Activated T-cell treated with anti-CD3 and anti-CD28 coated beads, Interleukin-2, amount 50 U/mL, for 72 hours (primary cell): ENCODE measurements around the gene DROSHA. TPM values are rescaled to one million over a fixed set of nuclear protein-coding genes. Genes with fewer than 3 reads are reported as not detected.
A peak's percentile ranks its signal among the peaks of the same experiment; 100 is the strongest.
"Not testable (repeated sequence)": the region's sequence is repeated elsewhere in the genome, so short reads cannot be mapped to it uniquely, and the experiment has no call there.

Experiments
- ATAC-seq, 2 donors: fragments of 150-1000 bp; cut with Tn5 transposase; replicated peaks in 1 of 2; 2 replicates each; pipeline ENCODE4 v1.10.0; 2021; ENCODE audit warnings: moderate library complexity in 2 of 2, mild to moderate bottlenecking in 1 of 2
- DNase-seq, 2 donors: peaks; one replicate each; pipeline ENCODE4 v3.0.0; 2021 to 2022; ENCODE audit warnings: mixed read lengths in 1 of 2
- H3K27ac Mint-ChIP-seq: one replicate; pipeline ENCODE4 v1.8.0; 2022; ENCODE audit warnings: mild to moderate bottlenecking, moderate library complexity, mixed read lengths
- H3K27me3 Mint-ChIP-seq: one replicate; pipeline ENCODE4 v1.8.0; 2022; ENCODE audit warnings: low read depth, mixed read lengths
- H3K36me3 Mint-ChIP-seq, 2 donors: one replicate each; pipeline ENCODE4 v1.8.0; 2022; ENCODE audit warnings: mixed read lengths in 2 of 2, mild to moderate bottlenecking in 1 of 2; ENCODE audit not compliant: insufficient read depth in 2 of 2
- H3K4me1 Mint-ChIP-seq: one replicate; pipeline ENCODE4 v1.8.0; 2022; ENCODE audit warnings: low read depth, mixed read lengths
- H3K4me3 Mint-ChIP-seq, 2 donors: one replicate each; pipeline ENCODE4 v1.8.0; 2022; ENCODE audit warnings: mild to moderate bottlenecking in 2 of 2, mixed read lengths in 2 of 2, moderate library complexity in 2 of 2
- H3K9me3 Mint-ChIP-seq, 2 donors: one replicate each; pipeline ENCODE4 v1.8.0; 2022; ENCODE audit warnings: mixed read lengths in 2 of 2
- total RNA-seq, 2 donors: library from RNA; stranded (reverse); gene quantifications; one replicate each; pipeline ENCODE4 v1.2.3, GENCODE V29; 2022

Gene DROSHA, protein sequence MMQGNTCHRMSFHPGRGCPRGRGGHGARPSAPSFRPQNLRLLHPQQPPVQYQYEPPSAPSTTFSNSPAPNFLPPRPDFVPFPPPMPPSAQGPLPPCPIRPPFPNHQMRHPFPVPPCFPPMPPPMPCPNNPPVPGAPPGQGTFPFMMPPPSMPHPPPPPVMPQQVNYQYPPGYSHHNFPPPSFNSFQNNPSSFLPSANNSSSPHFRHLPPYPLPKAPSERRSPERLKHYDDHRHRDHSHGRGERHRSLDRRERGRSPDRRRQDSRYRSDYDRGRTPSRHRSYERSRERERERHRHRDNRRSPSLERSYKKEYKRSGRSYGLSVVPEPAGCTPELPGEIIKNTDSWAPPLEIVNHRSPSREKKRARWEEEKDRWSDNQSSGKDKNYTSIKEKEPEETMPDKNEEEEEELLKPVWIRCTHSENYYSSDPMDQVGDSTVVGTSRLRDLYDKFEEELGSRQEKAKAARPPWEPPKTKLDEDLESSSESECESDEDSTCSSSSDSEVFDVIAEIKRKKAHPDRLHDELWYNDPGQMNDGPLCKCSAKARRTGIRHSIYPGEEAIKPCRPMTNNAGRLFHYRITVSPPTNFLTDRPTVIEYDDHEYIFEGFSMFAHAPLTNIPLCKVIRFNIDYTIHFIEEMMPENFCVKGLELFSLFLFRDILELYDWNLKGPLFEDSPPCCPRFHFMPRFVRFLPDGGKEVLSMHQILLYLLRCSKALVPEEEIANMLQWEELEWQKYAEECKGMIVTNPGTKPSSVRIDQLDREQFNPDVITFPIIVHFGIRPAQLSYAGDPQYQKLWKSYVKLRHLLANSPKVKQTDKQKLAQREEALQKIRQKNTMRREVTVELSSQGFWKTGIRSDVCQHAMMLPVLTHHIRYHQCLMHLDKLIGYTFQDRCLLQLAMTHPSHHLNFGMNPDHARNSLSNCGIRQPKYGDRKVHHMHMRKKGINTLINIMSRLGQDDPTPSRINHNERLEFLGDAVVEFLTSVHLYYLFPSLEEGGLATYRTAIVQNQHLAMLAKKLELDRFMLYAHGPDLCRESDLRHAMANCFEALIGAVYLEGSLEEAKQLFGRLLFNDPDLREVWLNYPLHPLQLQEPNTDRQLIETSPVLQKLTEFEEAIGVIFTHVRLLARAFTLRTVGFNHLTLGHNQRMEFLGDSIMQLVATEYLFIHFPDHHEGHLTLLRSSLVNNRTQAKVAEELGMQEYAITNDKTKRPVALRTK (N-terminal part only)
- 10 to 100 TPM; 74.5 to 88.3 TPM for total RNA-seq

DNA sequence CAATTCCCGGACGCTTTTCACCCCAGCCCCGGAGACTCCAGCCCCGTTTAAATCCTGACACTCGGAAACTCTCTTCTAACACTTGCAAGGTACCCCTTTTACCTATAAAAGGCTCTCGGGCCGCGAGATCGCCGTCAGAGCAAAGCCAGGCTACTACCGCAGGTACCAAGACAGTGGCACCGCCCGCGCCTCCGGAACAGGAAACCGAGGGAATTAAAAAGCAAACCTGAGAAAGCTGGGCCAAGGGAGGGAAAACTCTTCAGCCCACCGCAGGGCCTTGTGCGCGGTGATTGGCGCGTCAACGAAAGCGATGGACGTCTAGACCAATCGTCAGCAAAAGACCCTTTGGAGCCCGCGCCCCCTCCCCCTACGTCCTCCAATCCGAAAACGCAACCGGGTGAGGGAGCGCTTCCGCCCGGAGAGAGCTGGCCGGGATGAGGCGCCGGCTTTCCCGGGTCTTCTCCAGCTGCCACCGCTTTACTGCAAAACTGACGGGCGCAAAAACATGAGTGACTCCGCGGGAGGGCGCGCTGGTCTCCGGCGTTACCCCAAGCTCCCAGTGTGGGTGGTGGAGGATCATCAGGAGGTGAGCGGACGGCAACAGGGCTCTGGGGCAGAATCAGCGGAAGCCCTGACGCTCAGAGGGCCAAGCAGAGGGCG lies at the start of gene DROSHA, which contains the start of gene C5orf22:
Gene DROSHA (minus strand): TSS at position 206 of the 660 bp plus-strand sequence. CDS start 3,034 bp downstream, outside the sequence.
Gene C5orf22 (plus strand): TSS at position 414 of the 660 bp plus-strand sequence. CDS start 92 bp downstream, at position 506.
- Mint-ChIP-seq H3K4me3 (peak within 1 kb of the TSS; percentile 94), H3K36me3 (peaks cover 9 to 14% of the 10 kb centered on the region in 2 donors), H3K27ac (peak within 1 kb of the TSS; percentile 99), H3K27me3 (no peaks in the 10 kb centered on the region), H3K4me1 (peaks cover 61% of the 10 kb centered on the region), H3K9me3 (no peaks in the 10 kb centered on the region)
- ATAC-seq: peak; percentile 97 to 98
- DNase-seq: peak; percentile 92 to 96

DNA sequence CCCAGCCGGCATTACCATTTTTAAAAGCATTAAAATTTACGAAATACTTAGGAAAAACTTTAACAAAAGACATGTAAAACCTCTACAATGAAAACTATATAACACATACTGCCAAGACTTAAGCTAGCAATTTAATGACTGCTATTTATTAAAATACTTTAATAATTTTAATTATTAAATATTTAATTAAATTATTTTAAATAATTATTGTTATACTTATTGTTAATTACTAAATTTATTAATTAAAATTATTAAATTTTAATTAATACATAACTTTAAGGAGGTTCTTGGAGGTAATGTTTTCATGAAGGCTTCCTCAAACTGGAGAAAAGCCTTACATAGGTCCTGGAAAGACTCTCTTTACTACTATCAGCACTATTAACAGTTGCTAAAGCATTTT lies 47.7 kb upstream of the DROSHA start:
- Mint-ChIP-seq H3K27ac (no peak overlapping the region), H3K4me1 (no peaks in the 10 kb centered on the region)
- ATAC-seq: no peak

DNA sequence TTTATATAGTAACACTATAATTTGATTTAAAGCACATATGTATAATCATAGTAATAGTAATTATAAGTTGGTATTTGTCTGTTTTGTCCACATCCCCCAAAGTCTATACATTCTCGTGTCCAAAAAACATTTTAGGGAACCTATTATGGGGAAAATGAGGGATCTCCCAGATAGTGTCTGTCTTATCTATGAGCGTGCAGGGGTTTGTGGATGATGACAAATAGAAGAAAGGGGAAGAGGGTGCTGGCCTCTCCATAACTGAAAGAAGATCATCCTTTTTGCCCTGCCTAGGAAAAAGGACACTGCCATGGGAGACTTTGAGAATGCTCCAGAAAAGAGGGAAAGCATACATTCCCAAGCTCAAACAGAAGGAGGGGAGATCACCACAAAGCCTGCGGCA lies 45.5 kb upstream of the DROSHA start:
- no peak for DNase-seq
- Mint-ChIP-seq H3K27ac (no peak overlapping the region), H3K4me1 (no peaks in the 10 kb centered on the region), H3K4me3 (no peak overlapping the region), H3K36me3 (no peaks in the 10 kb centered on the region), H3K27me3 (peaks cover 4% of the 10 kb centered on the region), H3K9me3 (no peaks in the 10 kb centered on the region)
- ATAC-seq: no peak

More for the DNA sequence above, 47.7 kb upstream of the DROSHA start:
- Mint-ChIP-seq H3K4me3 (no peak overlapping the region), H3K36me3 (no peaks in the 10 kb centered on the region), H3K9me3 (no peaks in the 10 kb centered on the region), H3K27me3 (peaks cover 13% of the 10 kb centered on the region)
- DNase-seq: no peak

DNA sequence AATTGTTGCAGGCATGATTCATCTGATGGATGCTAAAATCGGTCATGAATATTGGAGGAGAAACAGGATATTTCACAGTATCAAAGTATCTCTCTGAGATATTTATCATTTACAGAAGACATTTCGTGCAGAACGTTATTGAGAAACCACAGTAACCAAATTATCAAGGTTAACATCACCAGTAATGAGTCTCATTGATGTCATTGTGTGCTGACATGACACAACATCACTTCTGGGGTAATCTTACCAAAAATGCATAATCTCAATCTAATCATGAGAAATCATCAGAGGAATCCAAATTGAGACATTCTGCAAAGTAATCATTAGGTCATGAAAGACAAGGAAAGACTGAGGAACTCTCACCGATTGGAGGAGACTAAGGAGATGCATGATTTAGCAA lies 42.9 kb upstream of the DROSHA start:
- no peak overlapping the region for H3K27ac Mint-ChIP-seq
- DNase-seq: no peak
- no peaks in the 10 kb centered on the region for H3K4me1 Mint-ChIP-seq

DNA sequence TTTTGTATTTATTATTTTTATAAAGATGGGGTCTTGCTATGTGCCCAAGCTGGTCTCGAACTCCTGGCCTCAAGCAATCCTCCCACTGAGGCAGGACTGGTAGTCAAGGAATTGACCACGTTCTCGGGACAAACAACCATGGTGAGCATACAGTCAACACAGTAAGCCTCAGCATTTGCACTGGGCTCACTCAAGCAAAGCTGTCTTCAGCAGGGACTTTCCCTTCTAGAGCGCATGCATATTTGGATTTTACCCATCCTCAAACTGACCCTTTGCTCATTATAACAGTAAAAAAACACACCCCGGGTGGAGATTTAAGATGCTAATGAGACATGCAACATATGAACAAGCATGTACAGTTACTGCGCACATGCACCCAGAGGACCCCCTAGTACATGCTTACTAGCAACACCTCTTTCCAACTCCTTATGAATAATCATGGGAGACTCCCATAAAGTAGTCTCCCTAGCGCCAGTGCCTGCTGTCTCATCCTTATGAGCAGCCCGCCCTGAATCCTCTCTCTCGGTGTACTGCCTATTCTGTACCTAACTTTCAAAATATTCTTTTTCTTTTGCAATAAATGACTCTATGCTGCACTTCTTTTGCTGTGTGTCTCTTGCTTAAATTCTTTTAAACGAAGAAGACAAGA lies 41.7 kb upstream of the DROSHA start:
- no peak overlapping the region for H3K27ac Mint-ChIP-seq
- no peak overlapping the region for H3K4me3 Mint-ChIP-seq
- no peaks in the 10 kb centered on the region for H3K36me3 Mint-ChIP-seq
- H3K4me1 Mint-ChIP-seq: no peaks in the 10 kb centered on the region
- peaks cover 0 to 1% of the 10 kb centered on the region in 2 donors for H3K9me3 Mint-ChIP-seq
- ATAC-seq (no peak), DNase-seq (no peak)
- H3K27me3 Mint-ChIP-seq: peaks cover 6% of the 10 kb centered on the region

More for the DNA sequence above, 42.9 kb upstream of the DROSHA start:
- Mint-ChIP-seq H3K9me3 (peaks cover 0 to 1% of the 10 kb centered on the region in 2 donors), H3K36me3 (no peaks in the 10 kb centered on the region), H3K27me3 (peaks cover 6% of the 10 kb centered on the region), H3K4me3 (no peak overlapping the region)
- ATAC-seq: peak in 1 of 2 donors; percentile 30

DNA sequence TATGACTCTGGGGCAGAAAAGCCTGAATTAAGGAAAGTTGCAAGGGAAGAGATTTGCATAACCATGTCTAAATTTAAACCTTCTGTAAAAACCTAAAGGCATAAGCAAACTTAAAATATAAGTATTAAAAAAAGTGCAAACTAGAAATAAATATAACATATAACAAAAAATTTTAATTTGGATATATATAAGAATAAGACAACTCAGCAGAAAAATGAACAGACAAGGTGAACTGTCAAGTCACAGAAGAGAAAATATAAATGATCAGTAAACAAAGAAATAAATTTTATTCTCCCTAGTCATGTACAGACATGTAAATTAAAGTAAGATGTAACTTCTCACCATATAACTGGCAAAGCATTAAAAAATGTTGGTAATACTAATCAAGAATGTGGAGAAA lies 37.2 kb upstream of the DROSHA start:
- ATAC-seq (no peak), DNase-seq (no peak)
- H3K36me3 Mint-ChIP-seq: peaks cover 4 to 5% of the 10 kb centered on the region in 2 donors
- H3K4me1 Mint-ChIP-seq: no peaks in the 10 kb centered on the region
- H3K27me3 Mint-ChIP-seq: peaks cover 6% of the 10 kb centered on the region
- H3K9me3 Mint-ChIP-seq: peaks cover 4 to 5% of the 10 kb centered on the region in 2 donors
- no peak overlapping the region for H3K27ac Mint-ChIP-seq
- H3K4me3 Mint-ChIP-seq: no peak overlapping the region

DNA sequence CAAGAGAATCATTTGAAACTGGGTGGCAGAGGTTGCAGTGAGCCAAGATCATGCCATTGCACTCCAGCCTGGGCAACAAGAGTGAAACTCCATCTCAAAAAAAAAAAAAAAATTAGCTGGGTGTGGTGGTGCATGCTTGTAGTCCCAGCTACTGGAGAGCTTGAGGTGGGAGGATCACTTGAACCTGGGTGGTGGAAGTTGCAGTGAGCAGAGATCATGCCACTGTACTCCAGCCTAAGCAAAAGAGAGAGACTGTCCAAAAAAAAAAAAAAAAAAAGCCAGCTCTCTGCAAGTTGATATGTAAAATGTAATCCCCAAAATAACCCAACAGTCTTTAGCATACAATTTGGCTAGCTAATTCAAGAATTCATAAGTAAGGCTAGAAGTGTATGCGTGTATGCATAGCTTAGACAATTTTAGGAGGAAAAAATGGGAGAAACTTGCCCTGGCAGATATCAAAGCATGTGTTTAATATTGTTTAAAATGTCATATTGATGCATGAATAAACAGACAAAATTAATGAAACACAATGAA lies 36.5 kb upstream of the DROSHA start:
- H3K4me3 Mint-ChIP-seq: no peak overlapping the region
- peaks cover 4 to 5% of the 10 kb centered on the region in 2 donors for H3K36me3 Mint-ChIP-seq
- DNase-seq (no peak), ATAC-seq (no peak)
- peaks cover 4 to 5% of the 10 kb centered on the region in 2 donors for H3K9me3 Mint-ChIP-seq
- no peak overlapping the region for H3K27ac Mint-ChIP-seq
- H3K4me1 Mint-ChIP-seq: no peaks in the 10 kb centered on the region
- peaks cover 6% of the 10 kb centered on the region for H3K27me3 Mint-ChIP-seq

DNA sequence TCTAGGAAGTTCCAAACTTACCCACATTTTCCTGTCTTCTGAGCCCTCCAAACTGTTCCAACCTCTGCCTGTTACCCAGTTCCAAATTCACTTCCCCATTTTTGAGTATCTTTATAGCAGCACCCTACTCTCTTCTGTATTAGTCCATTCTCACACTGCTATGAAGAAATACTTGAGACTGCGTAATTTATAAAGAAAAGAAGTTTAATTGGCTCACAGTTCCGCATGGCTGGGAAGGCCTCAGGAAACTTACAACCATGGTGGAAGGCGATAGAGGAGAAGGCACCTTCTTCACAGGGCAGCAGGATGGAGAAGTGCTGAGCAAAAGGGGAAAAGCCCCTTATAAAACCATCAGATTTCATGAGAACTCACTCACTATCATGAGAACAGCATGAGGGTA lies 34.5 kb upstream of the DROSHA start:
- not testable (repeated sequence) for DNase-seq, H3K27ac Mint-ChIP-seq, H3K4me1 Mint-ChIP-seq, H3K36me3 Mint-ChIP-seq, H3K27me3 Mint-ChIP-seq, H3K9me3 Mint-ChIP-seq, H3K4me3 Mint-ChIP-seq, ATAC-seq

DNA sequence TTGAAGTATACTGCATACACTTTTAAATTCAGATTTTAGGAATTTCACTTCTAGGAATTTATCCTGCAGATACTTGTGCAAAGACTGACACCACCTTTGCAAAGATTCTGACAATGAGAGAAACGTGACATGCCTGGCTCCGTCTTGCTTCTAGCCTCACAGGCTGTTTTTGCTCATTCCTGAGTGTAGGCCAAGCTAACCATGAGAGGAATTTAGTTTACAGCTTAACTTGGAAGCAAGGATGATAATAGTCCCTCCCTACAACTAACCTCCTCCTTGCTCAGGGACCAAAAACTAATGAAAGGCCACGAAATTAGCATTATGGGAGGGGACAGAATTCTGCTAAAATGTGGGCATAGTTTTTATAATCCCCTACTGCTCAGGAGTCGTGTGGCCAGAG lies 31.3 kb upstream of the DROSHA start:
- DNase-seq (no peak), ATAC-seq (no peak)
- Mint-ChIP-seq H3K27me3 (no peaks in the 10 kb centered on the region), H3K4me1 (peaks cover under 1% of the 10 kb centered on the region), H3K4me3 (no peak overlapping the region), H3K36me3 (peaks cover 4 to 7% of the 10 kb centered on the region in 2 donors), H3K9me3 (peaks cover 3 to 5% of the 10 kb centered on the region in 2 donors), H3K27ac (no peak overlapping the region)

DNA sequence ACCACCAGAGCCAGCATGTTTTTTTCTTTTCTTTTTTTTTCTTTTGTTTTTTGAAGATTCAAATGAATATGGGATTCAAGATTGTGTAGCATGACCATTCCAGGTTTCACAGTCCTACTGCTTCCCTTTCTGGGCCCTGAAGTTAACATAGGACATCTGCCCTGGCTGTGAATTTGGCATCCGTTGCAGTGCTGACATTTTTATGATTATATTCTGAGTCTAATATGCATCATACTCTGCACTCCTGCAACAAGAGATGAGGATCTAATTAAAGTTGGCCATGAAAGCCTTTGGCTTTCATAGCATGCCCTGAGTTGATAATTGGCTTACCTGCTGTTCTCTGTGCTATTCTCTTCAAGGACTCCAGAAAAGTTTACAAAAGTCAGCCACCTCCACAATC lies 30.1 kb upstream of the DROSHA start:
- peaks cover 3 to 5% of the 10 kb centered on the region in 2 donors for H3K9me3 Mint-ChIP-seq
- DNase-seq (no peak), ATAC-seq (no peak)
- H3K27ac Mint-ChIP-seq: no peak overlapping the region
- H3K4me3 Mint-ChIP-seq: no peak overlapping the region
- H3K4me1 Mint-ChIP-seq: peaks cover 13% of the 10 kb centered on the region
- H3K36me3 Mint-ChIP-seq: peaks cover 6 to 14% of the 10 kb centered on the region in 2 donors
- no peaks in the 10 kb centered on the region for H3K27me3 Mint-ChIP-seq

DNA sequence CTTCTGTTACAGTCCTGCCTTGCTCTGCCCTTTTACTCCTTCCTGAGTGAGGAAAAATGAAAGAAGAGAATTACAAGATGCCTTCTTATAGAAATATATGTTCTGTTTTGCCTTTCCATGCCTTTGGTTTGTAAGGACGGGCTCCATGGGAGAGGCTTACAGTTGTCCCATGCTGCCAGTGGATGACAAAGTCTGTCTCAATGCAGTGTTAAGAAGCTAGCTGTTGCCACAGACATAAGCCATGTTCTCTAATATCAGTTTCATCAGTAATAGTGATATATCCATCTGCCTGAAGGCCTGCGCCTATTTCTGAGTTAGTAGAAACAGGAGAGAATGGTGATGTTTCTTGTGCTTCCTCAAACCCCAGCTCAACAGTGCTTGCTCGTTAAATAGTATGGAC lies 28.0 kb upstream of the DROSHA start:
- Mint-ChIP-seq H3K27ac (no peak overlapping the region), H3K27me3 (no peaks in the 10 kb centered on the region), H3K9me3 (peaks cover 0 to 2% of the 10 kb centered on the region in 2 donors), H3K4me3 (no peak overlapping the region), H3K36me3 (peaks cover 9 to 21% of the 10 kb centered on the region in 2 donors), H3K4me1 (peaks cover 17% of the 10 kb centered on the region)
- DNase-seq (no peak), ATAC-seq (no peak)
